Naive thymus-derived CD4-positive, alpha-beta T cell (primary cell): ENCODE results near the gene EXOC6B. TPM values are rescaled to one million over a fixed set of nuclear protein-coding genes. Genes with fewer than 3 reads are reported as not detected.

Experiments
- ATAC-seq: fragments of 150-1000 bp; cut with Tn5 transposase; 2 replicates; pipeline ENCODE4 v1.10.0; 2021; ENCODE audit warnings: mild to moderate bottlenecking, moderate library complexity
- CTCF ChIA-PET: fragments of 350-600 bp; sonication (Branson Sonifier 250); formaldehyde crosslinking; loops from one replicate; lab custom pipeline; 2021; ENCODE audit warnings: antibody characterized with exemption; lab: Charles Lee
- POLR2A ChIA-PET: fragments of 350-600 bp; sonication (Branson Sonifier 250); formaldehyde crosslinking; loops from one replicate; lab custom pipeline; 2021; ENCODE audit warnings: antibody characterized with exemption, inconsistent platforms; lab: Charles Lee
- DNase-seq, 9 donors: peaks; one replicate each; pipeline versions ENCODE4 v3.0.0 to v3.0.0-alpha.2; 2020 to 2022; ENCODE audit warnings: mixed read lengths in 1 of 9
- H3K27ac ChIP-seq: one replicate; pipeline ENCODE4 v1.7.0; 2013; ENCODE audit warnings: mild to moderate bottlenecking, low read depth, low read length, moderate library complexity
- H3K27me3 ChIP-seq, 2 donors: one replicate each; pipeline ENCODE4 v1.7.0; 2013; ENCODE audit warnings: low read length in 2 of 2, mild to moderate bottlenecking in 2 of 2, moderate library complexity in 2 of 2; ENCODE audit not compliant: control insufficient read depth in 2 of 2, insufficient read depth in 2 of 2
- H3K36me3 ChIP-seq, 3 experiments: 1 replicate in 2 of 3; 2 replicates in 1 of 3; pipeline ENCODE4 v1.7.0; 2013; ENCODE audit warnings: low read length in 3 of 3, mild to moderate bottlenecking in 3 of 3, moderate library complexity in 1 of 3; ENCODE audit not compliant: insufficient read depth in 3 of 3, control insufficient read depth in 2 of 3
- H3K4me1 ChIP-seq, 2 donors: one replicate each; pipeline ENCODE4 v1.7.0; 2013; ENCODE audit warnings: low read length in 2 of 2, mild to moderate bottlenecking in 2 of 2, moderate library complexity in 1 of 2; ENCODE audit not compliant: control insufficient read depth in 2 of 2, insufficient read depth in 2 of 2
- H3K4me3 ChIP-seq: 2 replicates; pipeline ENCODE4 v1.7.0; 2013; ENCODE audit warnings: mild to moderate bottlenecking, low read length
- H3K9me3 ChIP-seq, 3 experiments: 1 replicate in 2 of 3; 2 replicates in 1 of 3; pipeline ENCODE4 v1.7.0; 2013; ENCODE audit warnings: low read length in 3 of 3; ENCODE audit not compliant: control insufficient read depth in 2 of 3
- H3K27ac Mint-ChIP-seq, 9 donors: one replicate each; pipeline ENCODE4 v1.8.0; 2020 to 2022; ENCODE audit warnings: mixed read lengths in 9 of 9, mild to moderate bottlenecking in 8 of 9, moderate library complexity in 5 of 9, inconsistent platforms in 2 of 9
- H3K27me3 Mint-ChIP-seq, 5 donors: one replicate each; pipeline ENCODE4 v1.8.0; 2021 to 2022; ENCODE audit warnings: mixed read lengths in 5 of 5, mild to moderate bottlenecking in 1 of 5
- H3K36me3 Mint-ChIP-seq, 5 donors: one replicate each; pipeline ENCODE4 v1.8.0; 2020 to 2022; ENCODE audit warnings: mixed read lengths in 5 of 5, mild to moderate bottlenecking in 3 of 5, inconsistent platforms in 1 of 5
- H3K4me1 Mint-ChIP-seq, 7 donors: one replicate each; pipeline ENCODE4 v1.8.0; 2020 to 2022; ENCODE audit warnings: mixed read lengths in 7 of 7, mild to moderate bottlenecking in 3 of 7, inconsistent platforms in 1 of 7
- H3K4me3 Mint-ChIP-seq, 10 donors: one replicate each; pipeline ENCODE4 v1.8.0; 2020 to 2022; ENCODE audit warnings: mild to moderate bottlenecking in 10 of 10, mixed read lengths in 10 of 10, moderate library complexity in 6 of 10, inconsistent platforms in 2 of 10
- H3K9me3 Mint-ChIP-seq, 11 donors: one replicate each; pipeline ENCODE4 v1.8.0; 2020 to 2022; ENCODE audit warnings: mixed read lengths in 11 of 11, mild to moderate bottlenecking in 4 of 11, inconsistent platforms in 1 of 11, moderate library complexity in 1 of 11
- intact Hi-C, 2 donors: fragments of 100-400 bp; cut with micrococcal nuclease; formaldehyde crosslinking; loops; one replicate each; pipeline ENCODE4 v1.15.1; 2023
- polyA plus RNA-seq, 2 donors: library from polyadenylated mRNA; unstranded; fragments of 300-500 nt; fragmentation: Illumina TruSeq; gene quantifications; one replicate each; pipeline ENCODE4 v1.2.3, GENCODE V29; 2021
- total RNA-seq, 6 experiments: library from RNA in 5 of 6; stranded (reverse) in 5 of 6; gene quantifications; 1 replicate in 5 of 6; 2 replicates in 1 of 6; pipeline ENCODE4 v1.2.3 and lab custom pipeline; 2021 to 2026

The EXOC6B gene
- total and polyA plus RNA-seq, 7 experiments from 2014 or later = 3.5 to 21.9 (median 15.1) TPM

DNA sequence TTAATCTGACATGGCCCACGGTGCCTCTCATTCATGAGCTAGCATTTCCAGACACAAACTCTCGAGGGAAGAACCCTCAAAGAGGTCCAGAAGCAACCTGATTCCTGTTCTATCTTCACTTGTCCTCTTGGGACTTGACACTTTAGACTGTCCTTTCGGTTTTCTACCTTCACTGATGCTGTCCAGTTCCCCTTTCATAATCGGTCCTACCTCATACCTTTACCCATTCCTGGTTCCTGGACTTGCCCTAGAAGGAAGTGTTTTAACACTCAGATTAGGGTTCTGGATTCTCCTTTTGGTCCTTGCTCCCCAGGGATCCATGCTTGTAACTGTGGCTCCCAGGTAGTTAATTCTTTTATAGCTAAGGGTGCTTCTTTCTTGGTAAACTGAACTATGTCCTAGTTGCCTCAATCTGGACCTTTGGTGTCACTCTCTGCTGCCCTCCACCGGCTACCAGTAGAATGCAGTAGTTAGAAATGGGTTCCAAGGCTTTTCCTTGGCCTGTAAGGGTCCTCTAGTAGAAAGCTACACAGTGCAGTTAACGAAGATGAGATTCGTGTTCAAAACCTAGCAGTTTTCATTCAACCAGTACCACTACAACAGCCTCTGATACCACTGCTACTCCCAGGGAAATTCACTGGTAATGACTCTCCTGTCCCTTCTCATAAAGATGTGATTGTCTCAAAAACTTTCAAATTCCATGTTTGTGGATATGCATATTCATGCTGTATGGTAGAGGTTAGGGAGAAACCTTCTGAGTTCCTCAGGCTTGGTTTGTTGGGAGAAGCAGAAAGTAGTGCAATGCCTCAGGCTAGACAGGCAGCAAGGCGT lies 500.0 kb downstream of the EXOC6B start:
- Histone ChIP-seq H3K9me3 (no peaks in the 10 kb centered on the region), H3K4me1 (no peaks in the 10 kb centered on the region), H3K27ac (no peak overlapping the region), H3K4me3 (no peak overlapping the region), H3K27me3 (no peaks in the 10 kb centered on the region), H3K36me3 (no peaks in the 10 kb centered on the region)
- intact Hi-C loops = no loop called here
- Mint-ChIP-seq H3K27ac (no peak overlapping the region), H3K9me3 (peaks cover 0 to 6% (median 0%) of the 10 kb centered on the region in 11 donors), H3K27me3 (no peaks in the 10 kb centered on the region), H3K4me3 (no peak overlapping the region), H3K4me1 (peaks cover 0 to 2% (median 0%) of the 10 kb centered on the region in 7 donors), H3K36me3 (peaks cover 0 to 68% (median 26%) of the 10 kb centered on the region in 5 donors)
- ATAC-seq = no peak
- CTCF ChIA-PET = no interaction called here
- no peak for DNase-seq
- POLR2A ChIA-PET = no interaction called here

DNA sequence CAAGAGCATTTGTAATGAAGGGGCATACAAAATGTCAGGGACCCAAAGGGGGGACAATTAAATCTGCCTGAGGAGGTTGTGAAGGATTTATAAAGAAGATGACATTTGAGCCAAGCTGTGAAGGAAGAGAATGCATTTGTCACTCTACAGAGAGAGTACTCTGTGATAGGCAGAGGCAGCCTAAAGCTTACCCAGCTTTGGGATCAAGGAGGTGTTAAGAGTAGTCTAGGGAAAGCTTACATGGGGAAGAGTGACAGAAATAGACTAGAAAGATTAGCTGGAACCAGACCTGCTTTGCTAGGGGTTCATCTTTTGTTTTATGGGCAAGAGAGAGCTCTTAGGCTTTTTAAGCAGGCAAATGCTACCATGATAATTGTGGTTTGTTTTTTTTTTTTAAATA lies 509.1 kb downstream of the EXOC6B start:
- peaks cover 0 to 2% (median 0%) of the 10 kb centered on the region in 11 donors for H3K9me3 Mint-ChIP-seq
- ChIA-PET POLR2A (no interaction called here), CTCF (no interaction called here)
- Histone ChIP-seq H3K4me3 (no peak overlapping the region), H3K4me1 (no peaks in the 10 kb centered on the region), H3K27me3 (no peaks in the 10 kb centered on the region), H3K36me3 (no peaks in the 10 kb centered on the region), H3K27ac (no peak overlapping the region), H3K9me3 (no peaks in the 10 kb centered on the region)
- no peak overlapping the region for H3K27ac Mint-ChIP-seq
- ATAC-seq = no peak
- no peak for DNase-seq
- H3K36me3 Mint-ChIP-seq = peaks cover 0 to 24% (median 0%) of the 10 kb centered on the region in 5 donors
- H3K4me3 Mint-ChIP-seq = no peak overlapping the region
- H3K27me3 Mint-ChIP-seq = no peaks in the 10 kb centered on the region
- H3K4me1 Mint-ChIP-seq = no peaks in the 10 kb centered on the region
- intact Hi-C loops = no loop called here

DNA sequence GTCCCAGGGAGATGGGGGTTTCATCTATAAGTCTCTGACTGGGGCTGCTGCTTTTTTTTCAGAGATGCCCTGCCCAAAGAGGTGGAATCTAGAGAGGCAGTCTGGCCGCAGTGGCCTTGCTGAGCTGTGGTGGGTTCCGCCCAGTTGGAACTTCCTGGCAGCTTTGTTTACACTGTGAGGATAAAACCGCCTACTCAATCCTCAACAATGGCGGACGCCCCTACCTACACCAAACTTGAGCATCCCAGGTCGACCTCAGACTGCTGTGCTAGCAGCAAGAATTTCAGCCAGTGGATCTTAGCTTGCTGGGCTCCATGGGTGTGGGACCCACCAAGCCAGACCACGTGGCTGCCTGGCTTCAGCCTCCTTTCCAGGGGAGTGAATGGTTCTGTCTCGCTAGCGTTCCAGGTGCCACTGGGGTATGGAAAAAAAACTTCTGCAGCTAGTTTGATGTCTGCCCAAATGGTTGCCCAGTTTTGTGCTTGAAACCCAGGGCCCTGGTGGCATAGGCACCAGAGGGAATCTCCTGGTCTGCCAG lies 525.6 kb downstream of the EXOC6B start:
- ChIA-PET CTCF (interaction anchor here (0.6 kb wide), 1 partner anchor 226 kb away, joined by 3 read pairs; no protein-coding TSS in a partner anchor), POLR2A (no interaction called here)
- Histone ChIP-seq H3K36me3 (no peaks in the 10 kb centered on the region), H3K27ac (no peak overlapping the region), H3K27me3 (no peaks in the 10 kb centered on the region), H3K4me3 (no peak overlapping the region), H3K9me3 (no peaks in the 10 kb centered on the region), H3K4me1 (no peaks in the 10 kb centered on the region)
- DNase-seq (no peak), ATAC-seq (no peak)
- Mint-ChIP-seq H3K4me1 (peaks cover 0 to 2% (median 0%) of the 10 kb centered on the region in 7 donors), H3K9me3 (peaks cover 7 to 36% (median 17%) of the 10 kb centered on the region in 11 donors), H3K4me3 (no peak overlapping the region), H3K27ac (no peak overlapping the region), H3K36me3 (peaks cover 0 to 19% (median 15%) of the 10 kb centered on the region in 5 donors), H3K27me3 (no peaks in the 10 kb centered on the region)
- intact Hi-C loops = no loop called here

DNA sequence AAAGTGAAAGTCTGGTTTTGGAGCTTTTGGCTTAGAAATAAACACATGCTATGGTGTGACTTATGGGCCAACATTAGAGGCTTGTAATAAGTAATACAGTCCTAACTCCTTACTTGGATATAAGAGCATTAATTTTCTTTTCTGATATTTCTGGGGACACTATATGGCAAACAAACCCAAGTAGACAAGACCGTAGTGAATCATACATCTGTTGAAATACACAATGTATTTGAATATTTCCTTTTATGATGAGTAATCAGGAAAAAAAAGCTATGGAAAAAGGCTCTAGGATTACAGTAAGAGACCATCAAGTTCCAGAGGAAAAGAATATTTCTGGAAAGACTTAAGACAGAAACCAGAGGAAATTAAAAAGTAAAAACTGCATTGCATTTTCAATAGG lies 532.2 kb downstream of the EXOC6B start:
- Histone ChIP-seq H3K27me3 (no peaks in the 10 kb centered on the region), H3K27ac (no peak overlapping the region), H3K36me3 (no peaks in the 10 kb centered on the region), H3K9me3 (no peaks in the 10 kb centered on the region), H3K4me3 (no peak overlapping the region), H3K4me1 (no peaks in the 10 kb centered on the region)
- H3K27me3 Mint-ChIP-seq = no peaks in the 10 kb centered on the region
- no peak overlapping the region for H3K27ac Mint-ChIP-seq
- peaks cover 0 to 2% (median 0%) of the 10 kb centered on the region in 7 donors for H3K4me1 Mint-ChIP-seq
- H3K9me3 Mint-ChIP-seq = peaks cover 0 to 9% (median 0%) of the 10 kb centered on the region in 11 donors
- no peak overlapping the region for H3K4me3 Mint-ChIP-seq
- POLR2A ChIA-PET = no interaction called here
- CTCF ChIA-PET = no interaction called here
- DNase-seq = no peak
- no peak for ATAC-seq
- peaks cover 0 to 7% (median 0%) of the 10 kb centered on the region in 5 donors for H3K36me3 Mint-ChIP-seq
- intact Hi-C loops = no loop called here

DNA sequence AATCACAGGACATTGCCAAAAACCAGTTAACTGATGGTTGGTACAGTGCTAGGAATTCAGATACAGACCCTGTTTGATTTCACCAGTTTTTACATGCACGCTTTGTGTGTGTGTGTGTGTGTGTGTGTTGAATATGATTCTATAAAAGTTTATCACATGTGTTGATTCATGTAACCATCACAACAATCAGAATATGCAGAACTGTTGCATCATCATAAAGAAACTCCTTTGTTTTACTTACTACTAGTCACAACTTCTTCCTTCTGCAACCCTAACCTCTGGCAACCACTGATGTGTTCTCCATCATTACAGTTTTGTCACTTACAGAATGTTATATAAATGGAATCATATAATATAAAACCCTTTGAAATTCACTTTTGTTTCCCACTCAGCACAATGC lies 533.4 kb downstream of the EXOC6B start:
- peaks cover 0 to 4% (median 0%) of the 10 kb centered on the region in 5 donors for H3K36me3 Mint-ChIP-seq
- Histone ChIP-seq H3K9me3 (no peaks in the 10 kb centered on the region), H3K4me1 (no peaks in the 10 kb centered on the region), H3K27ac (no peak overlapping the region), H3K27me3 (no peaks in the 10 kb centered on the region), H3K4me3 (no peak overlapping the region), H3K36me3 (no peaks in the 10 kb centered on the region)
- no peak overlapping the region for H3K27ac Mint-ChIP-seq
- no peak for DNase-seq
- H3K4me3 Mint-ChIP-seq = no peak overlapping the region
- peaks cover 0 to 2% (median 0%) of the 10 kb centered on the region in 11 donors for H3K9me3 Mint-ChIP-seq
- H3K27me3 Mint-ChIP-seq = no peaks in the 10 kb centered on the region
- intact Hi-C loops = no loop called here
- H3K4me1 Mint-ChIP-seq = peaks cover 0 to 2% (median 0%) of the 10 kb centered on the region in 7 donors
- ChIA-PET POLR2A (no interaction called here), CTCF (no interaction called here)
- ATAC-seq = no peak

DNA sequence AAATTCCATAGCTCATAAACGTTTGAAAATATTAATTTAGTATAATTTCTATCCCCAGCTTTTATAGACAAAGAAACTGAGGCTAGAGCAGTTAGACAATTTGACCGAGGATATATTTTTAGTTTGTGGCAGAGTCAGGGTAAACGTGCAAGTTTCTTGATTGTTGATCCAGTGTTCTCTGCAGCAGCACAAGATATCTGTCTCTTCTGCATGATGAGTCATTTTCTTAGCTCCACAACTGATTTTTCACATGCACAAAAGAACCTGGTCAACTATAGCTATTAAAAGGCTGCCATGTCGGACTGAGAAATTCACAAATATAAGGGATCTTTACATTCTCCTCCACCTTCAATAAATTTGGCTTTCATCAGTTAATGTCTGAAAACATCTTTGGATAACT lies 534.8 kb downstream of the EXOC6B start:
- H3K36me3 ChIP-seq = no peaks in the 10 kb centered on the region
- Mint-ChIP-seq H3K4me1 (no peaks in the 10 kb centered on the region), H3K27me3 (no peaks in the 10 kb centered on the region), H3K27ac (no peak overlapping the region), H3K4me3 (no peak overlapping the region), H3K9me3 (peaks cover 0 to 4% (median 0%) of the 10 kb centered on the region in 11 donors), H3K36me3 (peaks cover 0 to 13% (median 0%) of the 10 kb centered on the region in 5 donors)
- no peaks in the 10 kb centered on the region for H3K9me3 ChIP-seq
- no peak for ATAC-seq
- POLR2A ChIA-PET = no interaction called here
- intact Hi-C loops = no loop called here
- H3K4me3 ChIP-seq = no peak overlapping the region
- no peak for DNase-seq
- CTCF ChIA-PET = no interaction called here
- no peaks in the 10 kb centered on the region for H3K27me3 ChIP-seq
- H3K27ac ChIP-seq = no peak overlapping the region
- H3K4me1 ChIP-seq = no peaks in the 10 kb centered on the region
